AG20443 (cell line): ENCODE data around the gene RAD51B.

ENCODE experiments used
- DNase-seq: peaks from one replicate; pipeline ENCODE4 v3.0.0; 2012; ENCODE audit warnings: low spot score, mixed read lengths

The RAD51B gene

DNA sequence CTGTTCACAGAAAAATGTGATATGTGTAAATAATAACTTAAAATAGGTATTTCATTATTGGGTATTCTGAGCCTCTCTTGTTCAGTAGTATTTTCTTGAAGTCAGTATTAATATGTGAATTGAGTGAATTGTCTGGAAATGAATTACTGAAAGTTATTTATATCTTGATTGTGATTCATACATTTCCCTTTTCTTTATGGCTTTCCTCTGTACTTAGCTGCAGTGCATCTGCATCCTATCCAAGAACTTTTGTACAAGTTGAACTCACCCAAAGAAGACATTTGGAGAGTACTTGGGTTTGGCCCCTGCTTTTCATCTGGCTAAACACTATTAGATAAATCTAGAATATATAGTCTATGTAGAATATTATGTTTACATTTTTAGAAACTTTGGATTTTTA lies 326.0 kb downstream of the RAD51B start:
- DNase-seq: no peak

DNA sequence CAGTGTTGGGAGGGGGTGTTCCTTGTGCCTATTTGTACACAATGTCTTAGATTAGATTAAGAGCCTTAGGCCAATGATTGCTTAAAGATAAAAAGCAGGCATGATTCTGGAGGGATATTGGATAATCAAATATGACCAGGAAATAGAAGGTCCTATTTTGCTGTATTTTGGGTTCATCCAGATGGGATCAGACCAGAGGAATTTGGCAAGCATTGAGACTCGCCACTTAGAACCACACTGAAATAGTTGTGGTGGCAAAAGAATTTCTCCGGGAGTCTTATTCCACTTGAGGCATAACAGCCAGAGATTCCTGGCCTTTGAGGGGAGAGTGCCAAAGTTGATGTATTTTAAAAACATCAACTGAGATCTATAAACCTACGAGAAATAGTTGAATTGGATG lies 327.2 kb downstream of the RAD51B start:
- peak; percentile 87 for DNase-seq

DNA sequence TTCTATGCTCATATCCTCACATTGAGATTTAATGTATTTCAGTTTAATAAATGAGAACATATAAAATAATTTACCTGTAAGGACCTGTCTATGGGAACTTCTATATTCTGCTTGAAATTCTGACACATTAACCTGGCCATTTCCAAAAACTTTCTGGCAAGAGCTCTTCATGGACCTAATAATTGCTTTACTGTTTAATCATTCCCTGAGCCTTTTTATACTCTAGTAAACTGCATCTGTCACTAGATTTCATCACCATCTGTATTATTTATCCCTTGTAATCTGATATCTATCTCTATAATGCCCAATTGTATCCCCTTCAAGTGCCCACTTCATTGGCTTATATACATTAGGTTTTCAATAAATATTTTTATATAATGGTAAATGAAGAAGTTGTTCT lies 327.7 kb downstream of the RAD51B start:
- DNase-seq: peak; percentile 8

DNA sequence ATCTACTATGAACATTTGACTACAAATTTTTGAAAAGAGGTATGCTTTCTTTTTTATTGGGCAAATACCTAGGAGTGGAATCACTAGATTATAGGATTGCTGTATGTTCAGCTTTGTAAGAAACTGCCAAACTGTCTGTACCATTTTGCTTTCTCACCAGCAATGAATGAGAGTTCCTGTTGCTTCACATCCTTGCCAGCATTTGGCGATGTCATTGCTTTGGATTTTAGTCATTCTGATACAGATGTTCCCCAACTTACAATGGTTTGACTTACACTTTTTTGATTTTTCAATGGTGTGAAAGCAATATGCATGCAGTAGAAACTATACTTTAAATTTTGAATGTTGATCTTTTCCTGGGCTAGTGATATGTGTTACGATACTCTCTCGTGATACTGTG lies 328.7 kb downstream of the RAD51B start:
- no peak for DNase-seq

DNA sequence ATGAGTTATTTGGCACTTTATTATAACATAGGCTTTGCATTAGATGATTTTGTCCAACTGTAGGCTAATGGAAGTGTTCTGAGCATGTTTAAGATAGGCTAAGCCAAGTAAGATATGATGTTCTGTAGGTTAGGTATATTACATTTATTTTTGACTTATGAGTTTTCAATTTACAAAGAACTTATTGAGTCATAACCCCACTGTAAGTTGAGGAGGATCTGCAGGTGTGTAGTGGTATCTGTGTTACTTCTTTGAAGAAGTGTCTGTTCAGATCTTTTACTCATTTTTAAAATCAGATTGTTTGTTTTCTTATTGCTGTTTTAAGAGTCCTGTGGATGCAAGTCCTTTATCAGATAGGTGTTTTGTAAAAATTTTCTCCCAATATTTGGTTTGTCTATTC lies 329.2 kb downstream of the RAD51B start:
- DNase-seq: no peak

DNA sequence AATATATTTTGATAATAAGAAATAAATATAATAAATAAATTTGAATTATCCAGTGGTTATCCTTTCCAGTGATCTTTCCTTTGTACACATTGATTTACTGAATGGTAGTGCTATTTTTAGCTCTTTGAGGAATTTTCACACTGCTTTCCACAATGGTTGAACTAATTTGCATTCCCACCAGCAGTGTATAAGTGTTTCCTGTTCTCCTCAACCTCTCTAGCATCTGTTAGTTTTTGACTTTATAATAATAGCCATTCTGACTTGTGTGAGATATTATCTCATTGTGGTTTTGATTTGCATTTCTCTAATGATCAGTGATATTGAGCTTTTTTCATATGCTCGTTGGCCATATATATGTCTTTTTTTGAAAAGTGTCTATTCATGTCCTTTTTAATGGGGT lies 333.7 kb downstream of the RAD51B start:
- DNase-seq: no peak

DNA sequence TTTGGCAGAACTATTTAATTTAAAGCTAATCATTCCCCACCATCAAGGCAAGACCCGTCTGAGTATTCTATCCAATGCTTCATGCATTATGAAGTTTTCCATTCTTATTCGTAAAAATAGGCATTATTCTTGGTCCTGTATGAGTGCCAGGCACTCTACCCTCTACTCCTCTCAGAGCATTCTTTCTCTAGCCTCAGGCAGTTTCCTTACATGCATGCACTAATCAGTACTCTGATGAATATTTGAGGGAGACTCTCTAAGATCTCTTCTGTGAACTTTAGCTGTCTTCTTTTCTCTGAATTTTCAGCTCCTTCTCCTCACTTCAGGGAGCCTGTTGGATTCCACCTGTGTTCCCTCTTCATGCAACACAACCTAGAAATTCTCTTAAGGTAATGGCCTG lies 334.7 kb downstream of the RAD51B start:
- DNase-seq: no peak

DNA sequence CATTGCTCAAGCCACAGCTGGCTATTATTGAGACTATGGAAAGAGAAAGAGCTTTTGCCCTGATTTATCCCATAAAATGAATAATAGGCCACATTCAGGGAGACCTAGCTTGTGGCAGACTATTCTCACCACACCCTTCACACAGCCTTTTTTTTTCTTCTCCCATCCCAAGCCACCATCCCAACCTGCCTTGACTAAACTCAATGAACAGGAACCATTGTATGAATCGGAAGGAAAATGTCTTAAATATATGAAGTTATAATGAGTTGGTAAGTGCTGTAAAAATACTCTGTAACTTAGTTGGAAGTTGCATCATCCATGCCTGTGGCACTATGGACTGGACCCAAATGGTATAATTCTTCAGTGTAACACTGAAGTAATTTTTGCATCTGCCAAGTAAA lies 338.4 kb downstream of the RAD51B start:
- peak; percentile 25 for DNase-seq

DNA sequence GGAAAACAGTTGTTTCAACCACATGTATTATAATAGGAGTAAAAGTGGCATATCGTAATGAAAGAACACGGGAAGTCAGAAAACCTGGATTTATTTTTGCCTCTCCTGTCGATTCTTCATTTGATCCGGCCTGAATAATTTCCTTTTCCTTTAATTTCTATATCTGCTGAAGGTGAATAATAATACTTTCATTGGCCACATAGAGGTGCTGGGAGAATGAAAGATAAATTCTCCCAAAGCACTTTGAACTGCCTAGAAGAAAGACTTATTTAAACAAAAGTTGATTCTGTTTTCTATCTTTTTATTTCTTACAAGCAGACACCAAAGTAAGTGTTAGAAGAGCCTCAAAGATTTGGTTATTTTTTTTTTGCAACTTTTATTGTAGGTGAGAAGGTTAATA lies 339.1 kb downstream of the RAD51B start:
- no peak for DNase-seq

DNA sequence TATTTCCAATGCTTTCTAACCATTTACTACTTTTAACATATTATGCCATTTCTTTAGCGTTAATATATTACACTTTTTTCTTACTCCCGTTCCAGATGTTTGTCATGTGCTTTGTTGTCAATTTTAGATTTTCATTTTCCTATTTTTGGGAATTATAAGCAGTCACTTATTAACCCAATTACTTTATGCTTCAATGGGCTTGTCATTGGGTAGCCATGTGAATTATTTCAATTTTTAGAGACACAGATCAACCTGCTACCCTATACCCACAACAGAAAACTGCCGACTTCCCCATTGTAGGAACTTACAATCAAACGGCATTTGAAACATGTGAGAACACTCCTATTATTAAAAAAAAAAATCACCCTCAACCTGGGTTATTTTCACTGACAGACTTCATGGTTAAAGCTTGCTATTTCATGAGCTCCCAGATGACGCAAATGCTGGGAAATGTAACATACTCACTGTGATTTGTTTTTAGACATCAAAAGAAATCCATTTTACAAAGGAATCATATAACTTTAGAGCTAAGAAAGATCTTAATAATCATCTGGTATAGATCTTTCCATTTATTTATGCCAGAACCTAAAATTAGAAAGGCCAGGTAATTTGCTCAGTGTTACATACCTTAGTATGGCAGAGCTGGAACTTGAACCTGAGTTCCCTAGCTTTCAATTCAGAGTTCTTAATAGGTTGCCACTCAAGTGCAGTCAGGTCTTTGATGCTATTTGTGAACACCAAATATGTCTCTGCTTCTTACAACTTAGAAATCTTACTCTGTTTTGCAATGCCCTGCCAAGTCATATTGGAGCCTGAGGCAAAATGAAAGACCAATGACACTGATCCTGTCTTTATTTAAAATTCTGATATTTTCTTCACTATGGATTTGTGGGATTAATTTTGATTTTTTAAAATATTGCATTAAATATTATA lies 340.4 kb downstream of the RAD51B start:
- DNase-seq: no peak

DNA sequence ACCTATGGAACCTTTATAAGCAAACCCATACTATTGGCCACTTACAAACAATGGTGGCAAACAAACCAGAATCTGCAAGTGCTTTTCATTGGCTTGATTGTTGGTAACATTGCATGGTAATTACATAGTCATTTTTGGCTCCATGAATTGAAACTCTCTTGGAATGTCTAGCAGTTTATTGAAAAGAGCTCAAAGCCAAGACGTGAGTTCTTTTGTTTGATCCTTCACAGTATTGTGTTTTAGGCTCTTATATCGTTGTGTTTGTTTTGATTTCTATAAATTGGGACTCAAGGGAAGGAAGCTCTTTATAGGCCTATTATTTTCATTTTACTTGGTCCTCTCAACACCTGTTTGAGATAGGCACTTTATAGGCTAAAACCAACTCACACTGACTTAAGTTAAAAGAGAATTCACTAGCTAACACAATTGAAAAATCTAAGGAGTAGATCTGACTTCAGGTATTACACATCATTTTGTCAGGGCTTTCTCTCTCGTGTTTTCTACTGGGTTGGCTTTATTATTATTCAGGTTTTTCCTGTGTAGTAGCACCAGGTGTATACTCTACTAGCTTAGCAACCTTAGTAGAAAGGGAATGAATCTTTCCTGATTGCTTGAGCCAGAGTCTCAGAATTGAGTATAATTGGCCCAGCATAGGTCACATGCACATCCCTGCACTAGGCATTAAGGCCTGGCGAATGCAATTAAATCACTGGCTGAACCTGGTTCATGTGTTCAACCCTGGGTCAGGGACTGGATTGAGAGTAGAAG lies 341.4 kb downstream of the RAD51B start:
- DNase-seq: peak; percentile 14

DNA sequence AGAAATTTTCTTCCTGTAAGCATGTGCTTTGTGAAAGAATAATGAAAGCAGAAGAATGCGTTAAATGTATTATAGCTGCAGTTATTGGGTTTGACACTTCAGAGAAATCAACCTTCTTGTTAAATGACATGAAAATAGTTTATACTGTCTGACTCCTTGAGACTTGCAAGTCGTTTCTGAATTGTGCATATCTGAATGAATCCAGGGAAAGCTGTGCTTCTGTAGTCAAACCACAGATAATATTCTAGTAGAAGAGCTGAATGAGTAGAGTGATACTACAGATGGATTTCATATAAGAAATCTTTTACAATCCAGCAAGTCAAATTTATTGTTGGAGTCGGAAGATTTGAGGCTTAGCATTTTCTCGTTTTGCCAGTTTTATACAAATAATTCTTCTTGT lies 343.3 kb downstream of the RAD51B start:
- DNase-seq: no peak

DNA sequence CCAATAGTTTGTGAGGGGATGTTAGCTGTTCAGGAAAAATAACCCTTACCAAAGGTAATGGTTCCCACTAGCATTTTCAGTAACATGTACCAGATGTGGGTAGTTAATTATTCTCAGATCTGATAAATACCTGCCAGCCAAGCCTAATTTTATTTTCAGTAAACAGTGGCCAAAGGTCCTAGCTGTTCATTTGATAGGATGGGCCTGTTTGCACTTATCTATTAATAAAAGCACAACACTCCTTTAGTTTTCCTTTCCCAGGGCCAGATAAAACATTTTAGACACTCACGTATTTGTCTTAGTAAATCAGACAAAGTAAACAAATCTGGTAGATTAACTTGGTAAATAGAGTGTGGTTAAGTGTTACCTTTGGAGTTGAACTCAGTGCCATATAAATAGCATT lies 345.1 kb downstream of the RAD51B start:
- DNase-seq: no peak

DNA sequence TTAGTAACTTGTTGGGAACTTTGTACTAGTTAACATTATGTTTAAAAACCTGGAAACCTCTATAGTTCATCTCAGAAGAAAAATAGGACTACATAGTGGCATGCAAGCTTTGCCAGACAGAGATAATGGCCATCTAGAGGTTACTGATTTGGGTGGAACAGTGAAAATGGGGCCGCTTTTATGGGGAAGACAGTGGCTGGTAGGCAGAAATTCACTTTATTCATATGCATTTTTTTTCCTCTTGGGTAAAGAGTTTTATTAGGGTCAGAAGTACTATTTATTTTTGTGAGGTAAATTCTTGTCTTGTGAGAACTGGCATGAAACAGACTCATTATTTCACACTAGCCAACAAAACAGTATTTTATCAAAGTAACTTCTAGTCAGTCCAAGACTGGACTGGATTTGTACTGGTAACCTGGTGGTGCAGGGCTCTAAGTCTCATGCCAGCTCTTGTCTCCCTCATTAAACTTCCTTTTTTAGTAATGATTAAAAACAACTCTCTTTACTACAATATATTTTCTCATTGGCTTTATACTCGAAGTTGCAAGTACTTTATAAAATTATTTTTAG lies 345.8 kb downstream of the RAD51B start:
- DNase-seq: no peak

DNA sequence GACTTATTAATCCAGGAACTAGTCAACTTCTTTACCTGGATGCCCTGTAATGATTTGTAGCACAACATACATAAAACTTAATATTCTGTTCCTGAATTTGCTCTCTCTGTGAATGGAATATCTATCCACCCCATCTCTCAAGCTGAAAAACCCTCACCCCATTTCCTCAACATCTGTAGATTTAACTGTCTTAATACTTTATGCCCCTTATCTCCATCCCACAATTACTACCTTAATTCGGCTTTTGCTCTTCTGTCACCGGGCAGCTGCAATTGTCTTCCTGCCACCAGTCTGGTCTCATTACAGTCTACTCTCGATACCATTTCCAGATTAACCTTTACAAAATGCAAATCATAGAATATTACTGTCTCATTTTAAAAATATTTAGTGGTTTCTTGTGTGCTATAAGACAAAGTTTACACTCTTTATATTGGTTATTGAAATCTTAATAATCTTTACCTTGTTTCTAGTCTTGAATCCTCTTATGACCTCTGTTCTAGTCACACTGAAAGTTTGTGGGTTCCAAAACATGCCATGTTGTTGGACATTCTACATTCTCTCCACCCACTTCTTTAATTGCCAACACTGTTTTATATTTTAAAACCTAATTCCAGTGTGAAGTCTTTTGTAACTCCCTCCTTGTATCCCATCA lies 347.3 kb downstream of the RAD51B start:
- DNase-seq: no peak

DNA sequence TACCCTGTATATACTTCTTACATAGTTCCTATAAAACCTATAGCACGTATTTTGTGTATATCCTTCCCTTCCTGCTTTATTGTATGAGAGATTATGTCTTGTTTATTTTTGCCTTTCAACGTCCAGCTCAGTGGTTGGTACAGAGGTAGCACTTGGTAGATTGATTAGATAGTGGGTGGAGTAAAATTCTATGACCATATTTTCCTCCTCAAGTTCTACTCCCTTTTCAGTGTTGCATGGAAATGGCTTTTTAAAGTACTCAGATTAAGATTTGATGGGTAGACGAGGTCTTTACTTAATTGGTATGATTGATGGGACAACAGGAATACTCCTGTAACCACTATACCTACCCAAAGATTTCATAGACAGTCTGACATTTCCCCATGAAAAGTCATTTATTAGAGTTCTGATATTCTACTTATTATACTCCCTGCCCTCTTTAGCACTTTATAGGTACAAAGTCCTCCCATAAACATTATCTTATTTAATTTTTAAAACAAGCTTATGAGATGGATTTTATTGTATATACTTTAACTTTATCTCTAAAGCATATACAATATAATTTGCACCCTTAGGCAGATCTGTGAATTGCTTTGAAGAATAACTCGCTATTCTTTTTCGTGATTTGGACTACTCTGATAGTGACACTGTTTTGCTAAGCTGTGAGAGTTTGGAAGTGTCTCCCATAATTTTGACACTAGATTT lies 348.0 kb downstream of the RAD51B start:
- DNase-seq: no peak

DNA sequence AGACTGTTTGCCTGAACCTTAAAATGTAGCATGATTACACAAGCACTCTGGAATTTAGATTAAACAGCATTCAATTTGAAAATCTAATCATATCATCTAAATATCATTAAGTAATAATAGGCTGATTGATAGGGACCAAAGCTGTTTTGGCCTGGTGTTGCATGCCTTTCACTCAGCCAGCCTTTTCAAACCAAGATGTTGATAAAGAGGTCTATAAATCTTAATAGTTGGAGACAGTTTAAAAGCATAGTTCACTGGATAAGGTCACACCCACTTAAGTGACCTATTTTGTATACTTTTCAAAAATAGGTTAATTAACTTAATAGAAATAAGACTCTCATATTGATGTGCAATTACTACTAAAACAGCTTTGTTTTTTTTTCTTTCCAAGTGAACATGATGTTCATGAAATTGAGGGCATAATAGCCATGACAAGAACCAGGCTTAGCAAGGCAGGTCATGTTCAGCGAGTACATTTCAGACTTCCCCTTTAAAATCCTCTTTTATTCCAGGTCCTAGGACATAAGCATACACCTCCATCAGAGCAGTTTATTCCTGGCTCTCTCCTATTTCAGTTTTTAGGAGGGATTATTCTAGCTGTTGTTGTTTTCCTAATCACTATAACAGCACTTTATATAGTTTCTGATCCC lies 349.0 kb downstream of the RAD51B start:
- DNase-seq: no peak

DNA sequence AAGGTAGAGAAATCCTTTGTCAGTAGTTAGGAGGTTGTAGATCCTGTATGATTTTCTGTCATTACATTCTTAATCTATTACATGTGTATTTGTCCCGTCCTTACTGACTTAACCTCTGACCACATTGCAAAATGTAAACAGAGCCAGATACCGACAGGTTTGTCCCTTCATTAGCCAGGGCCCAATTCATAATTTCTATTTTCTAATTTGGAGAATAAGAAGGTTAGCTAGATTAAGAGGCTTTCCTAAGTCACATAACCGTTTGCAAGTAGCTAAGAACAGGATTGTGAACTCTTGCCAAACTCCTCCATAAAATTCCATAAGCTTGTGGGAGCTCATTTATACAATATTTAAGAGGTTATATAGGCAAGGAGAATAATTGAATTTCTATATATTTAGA lies 352.6 kb downstream of the RAD51B start:
- no peak for DNase-seq

DNA sequence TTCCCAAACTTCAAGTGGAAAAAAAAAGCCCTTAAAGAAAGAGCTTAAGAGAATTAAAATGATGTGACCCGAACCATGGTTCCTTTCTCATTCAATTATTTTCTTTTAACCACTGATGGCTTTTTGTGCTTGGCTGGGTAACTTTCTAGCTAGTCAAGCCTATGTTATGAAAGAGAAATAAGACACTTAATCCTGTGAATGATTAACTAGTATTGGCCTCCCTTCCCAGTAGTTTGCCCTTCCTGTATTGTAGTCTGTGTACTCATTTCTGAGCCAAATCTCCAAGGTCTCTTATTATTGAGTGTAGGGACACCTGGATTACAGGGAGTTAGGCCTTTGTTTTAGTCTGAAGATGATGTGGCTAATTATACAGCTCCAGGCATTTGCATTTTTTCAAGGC lies 353.0 kb downstream of the RAD51B start:
- DNase-seq: no peak

DNA sequence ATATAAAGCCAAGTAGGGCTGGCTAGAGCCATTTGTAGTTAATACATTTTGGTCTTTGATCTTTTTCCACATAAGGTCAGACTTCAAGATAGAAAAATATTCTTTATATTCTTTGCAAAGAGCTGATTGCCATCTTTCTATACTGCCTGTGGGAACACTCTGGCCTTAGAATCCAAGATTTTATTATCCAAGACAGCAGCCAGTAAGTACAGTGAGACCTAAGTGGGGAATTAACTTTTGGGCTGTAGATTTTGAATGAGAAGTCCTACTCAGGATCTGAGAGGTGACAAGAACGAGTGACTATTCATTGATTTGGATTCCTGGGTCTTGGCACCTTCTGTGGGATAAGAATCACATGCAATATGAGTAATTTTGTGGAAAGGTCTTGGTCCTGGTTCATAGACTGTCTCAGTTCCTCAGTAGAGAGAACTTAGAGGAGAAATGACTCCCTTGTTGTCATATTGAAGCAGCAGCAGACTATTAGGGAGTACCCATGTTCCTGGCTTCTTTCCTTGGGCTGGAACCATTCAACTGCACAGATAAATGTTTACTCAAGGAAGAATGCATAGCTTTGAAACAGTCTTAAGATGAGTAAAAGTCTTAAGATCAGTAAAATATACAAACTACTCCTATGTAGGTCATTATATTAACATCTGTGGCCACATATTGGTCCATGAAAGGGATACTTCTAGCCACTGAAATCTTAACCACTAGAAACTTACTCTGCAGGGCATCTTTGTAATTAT lies 353.8 kb downstream of the RAD51B start:
- DNase-seq: peak; percentile 7

DNA sequence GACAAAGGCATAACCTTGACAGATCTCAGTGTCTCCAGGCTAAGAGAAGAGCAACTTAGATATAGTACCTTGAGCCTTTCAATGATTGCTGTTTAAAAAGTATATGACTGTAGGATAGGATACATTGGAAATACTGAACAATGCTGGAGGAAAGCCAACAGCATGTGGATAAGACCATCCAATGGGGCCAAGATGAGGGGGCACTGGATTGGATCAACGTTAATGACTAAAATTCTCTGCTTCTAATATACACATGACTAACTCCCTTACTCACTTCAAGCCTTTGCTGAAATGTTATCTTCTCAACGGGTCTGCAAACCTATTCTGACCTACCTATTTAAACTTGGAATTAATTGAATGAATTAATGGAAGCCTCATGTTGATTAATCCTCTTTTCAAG lies 354.9 kb downstream of the RAD51B start:
- no peak for DNase-seq
